GM19397 (cell line): ENCODE data around the gene ZBTB45.
"Not testable (repeated sequence)": the region's sequence is repeated elsewhere in the genome, so short reads cannot be mapped to it uniquely, and the experiment has no call there.

Experiments used
- ATAC-seq: cut with Tn5 transposase; IDR thresholded peaks from one replicate; pipeline ENCODE4 v1.9.1; 2021; ENCODE audit warnings: mild to moderate bottlenecking, moderate library complexity; ENCODE audit not compliant: unreplicated experiment

The ZBTB45 gene

GRCh38 chr19:58542641-58543372 lies 23.2 kb upstream of the ZBTB45 start:
- ATAC-seq: not testable (repeated sequence)

DNA sequence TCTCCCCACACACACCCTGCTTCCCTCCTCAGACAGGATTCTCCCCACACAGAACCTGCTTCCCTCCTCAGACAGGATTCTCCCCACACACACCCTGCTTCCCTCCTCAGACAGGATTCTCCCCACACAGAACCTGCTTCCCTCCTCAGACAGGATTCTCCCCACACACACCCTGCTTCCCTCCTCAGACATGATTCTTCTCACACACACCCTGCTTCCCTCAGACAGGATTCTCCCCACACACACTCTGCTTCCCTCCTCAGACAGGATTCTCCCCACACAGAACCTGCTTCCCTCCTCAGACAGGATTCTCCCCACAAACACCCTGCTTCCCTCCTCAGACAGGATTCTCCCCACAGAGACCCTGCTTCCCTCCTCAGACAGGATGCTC lies 19.6 kb upstream of the ZBTB45 start:
- not testable (repeated sequence) for ATAC-seq

DNA sequence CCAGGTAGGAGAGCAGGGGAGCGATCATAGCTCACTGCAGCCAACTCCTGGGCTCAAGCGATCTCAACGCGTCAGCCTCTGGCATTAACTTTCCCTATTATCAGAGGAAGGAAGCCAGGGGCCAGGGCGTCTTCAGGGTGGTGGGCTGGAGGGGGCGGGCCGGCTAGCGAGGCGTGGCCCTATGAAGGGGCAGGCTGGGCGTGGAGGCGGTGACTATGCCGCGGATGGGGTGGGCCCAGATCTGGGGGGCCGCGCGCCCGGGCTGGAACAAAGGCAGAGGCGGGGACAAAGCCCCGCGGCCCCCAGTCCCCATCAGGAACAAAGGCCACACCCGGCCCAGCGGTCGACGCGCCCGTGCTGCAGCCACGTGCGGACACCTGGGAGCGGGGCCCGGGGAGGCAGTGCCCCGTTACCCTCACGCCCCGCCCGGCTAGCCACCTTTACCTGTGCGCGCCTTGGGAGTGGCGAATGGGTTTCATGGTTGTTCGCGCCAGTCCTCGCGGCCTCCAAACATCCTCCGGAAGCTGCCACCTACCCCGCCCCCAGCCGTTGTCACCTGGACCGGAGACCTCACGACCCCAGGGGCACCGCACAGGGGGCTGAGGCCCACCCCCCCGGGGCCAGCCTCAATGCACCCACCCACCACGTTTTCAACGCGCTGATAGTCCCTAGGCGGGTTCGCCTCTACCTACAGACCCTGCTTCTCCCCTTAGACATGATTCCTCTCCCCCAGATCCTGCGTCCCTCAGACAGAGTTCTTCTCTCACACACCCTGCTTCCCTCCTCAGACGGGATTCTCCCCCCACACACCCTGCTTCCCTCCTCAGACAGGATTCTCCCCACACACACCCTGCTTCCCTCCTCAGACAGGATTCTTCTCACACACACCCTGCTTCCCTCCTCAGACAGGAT lies 18.9 kb upstream of the ZBTB45 start:
- no peak for ATAC-seq

DNA sequence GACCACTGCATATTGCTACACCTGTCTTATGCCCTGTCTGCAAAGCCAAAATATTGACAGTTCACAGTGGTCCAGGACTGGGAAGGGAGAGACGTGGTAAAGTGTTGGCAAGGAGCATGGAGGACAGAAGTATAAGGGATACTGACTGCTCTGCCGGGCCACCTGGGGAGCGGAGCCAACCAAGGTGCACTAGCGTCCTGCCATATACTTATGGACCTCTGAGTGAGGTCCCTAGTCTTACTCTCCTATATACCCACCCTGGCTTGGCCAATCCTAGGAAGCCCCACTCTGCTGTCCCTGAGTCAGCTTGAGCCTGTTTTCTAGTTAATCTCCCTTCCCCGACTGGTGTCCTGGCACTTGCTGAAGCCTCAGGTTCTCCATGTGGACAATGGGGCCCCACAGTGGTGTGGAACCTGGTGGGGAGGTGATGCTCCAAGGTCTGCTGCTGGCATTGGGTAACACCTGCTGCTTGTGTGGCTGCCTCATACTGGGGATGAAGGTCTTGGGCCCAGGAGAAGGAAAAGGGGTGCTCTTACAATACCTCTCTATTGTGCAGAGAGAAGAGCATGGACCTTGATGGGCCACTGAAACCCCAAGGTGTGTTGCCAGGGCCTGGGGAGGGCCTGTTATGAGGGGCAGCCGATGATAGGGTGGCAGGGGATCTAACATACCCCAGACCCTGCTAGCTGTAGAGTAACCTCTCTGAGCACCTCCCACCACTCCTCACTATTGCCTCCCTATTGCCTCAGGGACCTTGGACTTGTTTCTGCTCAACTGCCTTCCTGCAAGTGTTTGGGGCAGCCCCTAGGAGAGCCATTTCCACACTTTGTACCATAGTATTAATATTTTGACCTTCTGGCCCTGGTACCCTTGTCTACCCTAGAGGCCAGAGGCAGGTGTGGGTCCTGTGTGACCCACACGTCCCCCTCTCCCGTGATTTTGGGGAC lies 17.5 kb upstream of the ZBTB45 start:
- no peak for ATAC-seq

DNA sequence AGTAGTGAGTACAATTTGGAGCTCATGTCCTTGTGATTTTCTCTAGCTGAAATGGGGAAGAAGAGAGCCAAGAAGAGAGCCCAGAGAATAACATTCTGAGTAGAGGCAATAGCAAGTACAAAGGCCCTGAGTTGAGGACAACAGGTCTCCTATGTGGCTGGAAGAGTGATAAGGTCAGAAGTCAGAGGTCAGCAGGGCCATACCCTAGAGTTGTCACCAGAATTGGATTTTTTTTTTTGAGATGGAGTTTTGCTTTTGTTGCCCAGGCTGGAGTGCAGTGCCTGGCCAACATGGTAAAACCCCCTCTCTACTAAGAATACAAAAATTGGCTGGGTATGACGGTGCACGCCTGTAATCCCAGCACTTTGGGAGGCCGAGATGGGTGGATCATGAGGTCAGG lies 16.2 kb upstream of the ZBTB45 start:
- ATAC-seq: no peak

DNA sequence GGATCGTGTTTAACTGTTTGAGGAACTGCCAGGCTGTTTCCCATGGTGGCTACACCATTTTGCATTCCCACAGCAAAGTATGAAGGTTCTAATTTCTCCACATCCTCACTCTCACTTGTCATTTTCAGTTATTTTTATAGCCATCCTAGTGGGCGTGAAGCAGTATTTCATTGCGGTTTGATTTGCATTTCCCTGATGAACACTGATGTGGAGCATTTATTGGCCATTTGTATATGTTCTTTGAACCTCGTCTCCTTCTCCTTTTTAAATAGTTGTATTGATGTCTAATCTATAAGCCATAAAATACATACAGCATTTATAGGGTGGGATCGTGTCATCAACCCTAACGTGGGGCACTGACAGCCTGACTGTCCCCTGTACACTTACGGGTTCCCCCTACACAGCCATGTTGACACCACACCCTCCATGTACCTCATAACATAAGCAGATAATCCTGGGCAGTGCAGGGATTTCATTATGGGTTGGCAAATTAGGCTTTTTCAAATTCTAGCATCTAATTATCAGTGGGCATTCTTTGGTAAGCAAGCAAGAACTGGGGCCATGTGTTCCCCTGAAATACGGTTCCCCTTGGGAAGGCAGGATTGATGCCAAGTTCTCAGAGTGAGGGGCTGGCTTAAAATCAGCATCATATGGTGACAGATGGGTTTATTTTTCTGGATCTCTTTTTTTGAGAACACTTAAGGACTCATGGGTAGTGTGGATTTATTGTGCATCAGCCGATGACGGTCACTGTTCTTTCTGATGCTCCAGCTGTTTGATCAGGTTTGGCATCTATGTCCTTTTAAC lies 11.6 kb upstream of the ZBTB45 start:
- no peak for ATAC-seq

DNA sequence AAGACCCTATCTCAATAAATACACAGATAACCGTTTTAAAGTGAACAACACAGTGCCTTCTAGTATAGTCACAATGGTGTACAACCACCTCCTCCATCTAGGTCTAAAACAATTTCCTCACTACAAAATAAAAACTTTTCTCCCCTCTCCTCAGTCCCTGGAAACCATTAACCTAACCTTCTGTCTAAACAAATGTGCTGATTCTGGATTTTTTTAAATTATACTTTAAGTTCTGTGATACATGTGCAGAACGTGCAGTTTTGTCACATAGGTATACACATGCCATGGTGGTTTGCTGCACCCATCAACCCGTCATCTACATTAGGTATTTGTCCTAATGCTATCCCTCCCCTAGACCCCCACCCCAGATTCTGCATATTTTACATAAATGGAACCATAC lies 9.8 kb upstream of the ZBTB45 start:
- no peak for ATAC-seq

GRCh38 chr19:58522709-58523108 lies 3.1 kb upstream of the ZBTB45 start:
- ATAC-seq: no peak

DNA sequence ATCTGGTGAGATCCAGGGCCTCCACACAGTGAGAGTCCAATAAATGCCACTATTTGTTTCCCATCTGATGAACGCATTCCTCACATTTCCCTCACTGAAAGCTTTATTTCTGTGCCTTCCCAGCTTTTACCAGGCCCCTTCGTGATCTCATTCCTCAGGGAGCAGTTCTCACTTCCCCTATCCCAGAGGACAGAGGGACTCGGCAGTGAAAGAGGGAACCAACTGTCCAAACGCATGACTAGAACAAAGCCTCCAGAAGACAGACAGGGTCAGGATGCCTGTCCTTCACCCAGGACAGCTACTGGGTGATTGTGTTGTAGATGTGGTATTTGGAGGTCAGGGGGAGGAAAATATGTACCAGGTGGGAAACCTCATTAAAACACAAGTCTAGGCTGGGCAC lies 2.0 kb upstream of the ZBTB45 start:
- ATAC-seq: no peak

GRCh38 chr19:58520257-58520599 lies 618 bp upstream of the ZBTB45 start:
- no peak for ATAC-seq

GRCh38 chr19:58519087-58519354 lies 589 bp downstream of the ZBTB45 start:
- ATAC-seq: peak; percentile 2

DNA sequence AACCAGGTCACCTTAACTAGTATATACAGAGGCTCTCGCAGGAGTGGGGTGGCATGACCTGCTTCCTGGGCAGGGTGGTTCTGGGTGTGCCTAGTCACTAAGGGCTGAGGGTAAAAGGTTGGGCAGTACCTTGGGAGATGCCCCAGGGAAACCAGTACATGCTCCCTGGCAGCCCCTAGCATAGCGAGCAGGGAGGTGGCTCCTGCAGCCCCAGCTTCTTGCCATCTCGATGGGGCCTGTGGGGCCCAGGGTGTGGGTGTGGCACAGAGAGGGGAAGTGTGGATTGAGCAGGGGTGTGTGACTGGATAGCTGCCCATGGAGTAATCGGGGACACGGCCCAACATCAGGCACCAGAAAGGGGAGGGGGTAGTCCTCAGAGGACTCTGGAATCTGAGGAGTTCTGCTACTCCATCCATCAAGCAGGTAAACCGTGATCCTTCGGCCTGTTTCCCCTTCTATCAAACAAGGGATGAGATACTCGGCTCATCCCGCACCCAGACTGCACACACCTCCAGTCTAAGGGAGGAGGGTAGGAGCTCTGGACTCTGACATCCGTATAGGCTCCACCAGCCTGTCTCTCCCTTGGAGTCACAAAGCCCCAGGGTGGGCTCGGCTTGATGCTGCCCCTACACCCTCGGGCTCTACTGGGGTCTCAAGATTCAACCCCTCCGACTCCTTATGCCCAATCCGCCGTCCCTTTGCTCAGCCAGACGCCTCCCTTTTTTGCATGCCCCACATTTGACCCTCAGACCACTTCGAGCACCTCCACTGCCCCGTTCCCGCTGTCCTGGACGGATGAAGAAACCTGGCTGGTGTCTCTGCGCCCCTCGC lies 1.1 kb downstream of the ZBTB45 start:
- ATAC-seq: no peak

DNA sequence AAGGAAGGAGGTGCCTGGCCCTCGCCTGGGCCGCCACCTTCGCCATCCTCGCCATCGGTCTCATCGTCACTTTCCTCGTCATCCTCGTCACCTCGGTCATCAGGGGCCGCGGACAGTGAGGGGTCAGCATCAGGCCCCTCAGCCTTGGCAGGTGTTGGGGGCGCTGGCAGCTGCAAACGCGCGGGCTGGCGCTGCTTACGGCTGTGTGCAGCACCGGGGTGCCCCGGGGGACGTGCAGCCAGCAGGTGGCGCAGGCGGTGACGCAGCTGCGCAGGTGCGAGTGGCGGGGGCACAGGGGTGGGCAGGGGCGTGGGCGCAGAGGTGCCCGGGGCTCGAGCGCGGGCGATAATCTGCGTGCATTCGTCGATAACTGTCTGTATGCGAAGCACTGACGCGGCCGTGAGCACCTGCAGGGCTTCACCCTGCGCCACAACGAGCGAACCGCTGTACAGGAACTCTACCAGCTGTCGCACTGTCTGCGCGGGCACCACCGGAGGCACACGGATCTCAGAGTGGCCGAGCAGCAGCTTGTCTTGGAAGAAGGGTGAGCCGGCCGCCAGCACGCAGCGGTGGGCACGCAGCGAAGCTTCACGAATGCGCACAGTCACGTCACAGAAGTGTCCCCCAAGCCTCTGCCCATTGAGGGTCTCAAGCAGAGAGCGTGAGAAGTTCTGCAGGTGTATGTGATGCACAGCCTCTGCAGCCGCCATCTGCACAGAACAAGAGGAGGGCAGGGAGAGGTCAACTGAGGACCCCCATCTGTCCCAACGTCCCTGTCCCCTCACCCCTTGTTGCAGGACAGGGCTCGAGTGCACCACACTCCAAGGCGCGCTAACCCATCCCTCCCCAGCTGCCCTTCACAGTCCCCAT lies 2.4 kb downstream of the ZBTB45 start:
- ATAC-seq: no peak

DNA sequence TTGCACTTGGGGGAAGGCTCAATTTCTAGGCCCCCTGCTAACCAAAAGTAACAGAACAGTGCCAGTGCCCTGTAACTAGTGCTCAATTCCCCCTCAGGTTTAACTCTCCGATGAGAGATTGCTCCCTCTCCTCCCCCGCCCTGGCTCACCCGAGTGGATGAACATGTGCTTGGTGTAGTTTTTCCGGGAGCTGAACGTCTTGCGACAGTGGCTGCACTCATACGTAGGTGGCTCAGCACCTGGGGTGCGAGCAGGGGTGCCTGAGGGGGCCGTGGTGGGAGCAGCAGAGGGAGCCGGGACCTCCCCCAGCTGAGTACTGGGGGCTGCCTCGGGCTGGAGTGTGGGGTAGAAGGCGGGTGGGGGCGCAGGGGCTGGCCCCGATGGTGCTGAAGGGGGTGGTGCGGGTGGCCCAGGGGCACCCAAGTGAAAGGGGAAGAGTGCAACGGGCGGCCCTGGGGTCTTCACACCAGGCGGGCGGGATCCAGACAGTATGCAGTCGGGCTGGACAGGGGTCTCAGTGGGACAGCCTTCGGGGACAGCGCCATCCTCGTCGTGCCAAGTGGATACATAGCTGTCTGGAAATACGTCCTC lies 3.3 kb downstream of the ZBTB45 start:
- ATAC-seq: no peak

- ATAC-seq: no peak
Measured at GRCh38 chr19:58515259-58515658, 4.4 kb downstream of the ZBTB45 start.

DNA sequence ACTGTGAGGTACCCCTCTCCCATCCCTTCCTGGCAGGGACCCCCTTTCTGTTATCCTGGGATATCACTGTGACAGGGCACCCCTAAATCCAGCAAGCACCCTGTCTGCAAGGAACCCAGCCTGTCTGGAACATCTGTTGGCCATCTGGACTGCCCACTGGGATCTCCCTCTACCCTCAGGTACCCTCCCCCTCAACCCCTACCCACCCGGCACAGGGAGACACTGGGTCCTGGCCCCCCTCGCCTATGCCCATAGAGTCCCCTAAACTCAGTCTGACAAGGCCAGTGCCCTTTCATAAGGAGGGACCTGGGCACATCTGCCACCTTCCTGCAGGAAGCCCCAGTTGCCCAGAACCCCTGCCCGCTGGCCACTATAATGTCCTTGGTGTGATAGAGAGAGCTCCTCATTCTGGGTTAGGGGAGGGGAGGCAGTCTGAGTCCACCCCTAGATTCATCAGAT lies 5.0 kb downstream of the ZBTB45 start:
- no peak for ATAC-seq

- ATAC-seq: peak; percentile 83
Measured at GRCh38 chr19:58513694-58514563, 5.7 kb downstream of the ZBTB45 start.
